ENCODE measurements around the gene PDF. TPM values are rescaled to one million over a fixed set of nuclear protein-coding genes. Genes with fewer than 3 reads are reported as not detected.

The PDF gene
- polyA plus RNA-seq, 1 experiment, result 4.0 TPM

GRCh38 chr16:69340095-69340644 lies 9.8 kb upstream of the PDF start:
- Histone ChIP-seq H3K36me3 (ENCODE audit: control insufficient read depth, insufficient read depth, low read length) (peaks cover 6% of the 10 kb centered on the region), H3K27me3 (ENCODE audit: control insufficient read depth, insufficient read depth, low read length) (no peaks in the 10 kb centered on the region), H3K4me3 (ENCODE audit: low read depth, low read length) (peak overlapping the region; percentile 83)
- ChIA-PET POLR2A (no interaction called here), CTCF (interaction anchor here (0.8 to 1.1 kb wide), 2 partner anchors 13 to 28 kb away, joined by 3 to 4 read pairs; no protein-coding TSS in a partner anchor)
- no peak for DNase-seq (ENCODE audit: low read depth)
- no peak for TF ChIP-seq CTCF (IDR thresholded peaks at IDR 0.05; ENCODE audit: insufficient read depth, low read depth, low read length)

GRCh38 chr16:69339289-69340094 lies 9.1 kb upstream of the PDF start, which contains the start of the genes COG8 and NIP7:
Gene COG8 (minus strand): TSS chr16:69339564. CDS start chr16:69339552, 12 bp downstream.
Gene NIP7 (plus strand): TSS chr16:69339772. CDS start chr16:69339830, 58 bp downstream.
- Histone ChIP-seq H3K27me3 (ENCODE audit: control insufficient read depth, insufficient read depth, low read length) (no peaks in the 10 kb centered on the region), H3K36me3 (ENCODE audit: control insufficient read depth, insufficient read depth, low read length) (peaks cover 13% of the 10 kb centered on the region), H3K4me3 (ENCODE audit: low read depth, low read length) (peak within 1 kb of the TSS; percentile 83)
- DNase-seq (ENCODE audit: low read depth), result peak; percentile 90
- ChIA-PET CTCF (interaction anchor here (0.8 to 1.2 kb wide), 6 partner anchors 10 to 190 kb away, joined by 3 to 6 read pairs (median 4); no protein-coding TSS in a partner anchor), POLR2A (no interaction called here)
- TF ChIP-seq CTCF (IDR thresholded peaks at IDR 0.05; ENCODE audit: insufficient read depth, low read depth, low read length), result peak; percentile 85

GRCh38 chr16:69338557-69339288 lies 8.3 kb upstream of the PDF start:
- no peaks in the 10 kb centered on the region for H3K27me3 ChIP-seq (ENCODE audit: control insufficient read depth, insufficient read depth, low read length)
- H3K4me3 ChIP-seq (ENCODE audit: low read depth, low read length), result peak overlapping the region; percentile 83
- CTCF ChIA-PET, result interaction anchor here (0.9 to 1.2 kb wide), 4 partner anchors 10 to 189 kb away, joined by 3 to 6 read pairs (median 4); no protein-coding TSS in a partner anchor
- no peak for DNase-seq (ENCODE audit: low read depth)
- no peak for TF ChIP-seq CTCF (IDR thresholded peaks at IDR 0.05; ENCODE audit: insufficient read depth, low read depth, low read length)
- peaks cover 20% of the 10 kb centered on the region for H3K36me3 ChIP-seq (ENCODE audit: control insufficient read depth, insufficient read depth, low read length)
- POLR2A ChIA-PET, result no interaction called here

GRCh38 chr16:69334696-69335095 lies 4.3 kb upstream of the PDF start:
- Histone ChIP-seq H3K4me3 (ENCODE audit: low read depth, low read length) (no peak overlapping the region), H3K27me3 (ENCODE audit: control insufficient read depth, insufficient read depth, low read length) (no peaks in the 10 kb centered on the region), H3K36me3 (ENCODE audit: control insufficient read depth, insufficient read depth, low read length) (peaks cover 23% of the 10 kb centered on the region)
- no peak for TF ChIP-seq CTCF (IDR thresholded peaks at IDR 0.05; ENCODE audit: insufficient read depth, low read depth, low read length)
- DNase-seq (ENCODE audit: low read depth), result no peak
- ChIA-PET POLR2A (no interaction called here), CTCF (no interaction called here)

All from BJ (cell line).